NOMO-1 treated with dmso at 0.1 percent for 144 hours (cell line): Measurements from ENCODE around the gene IL37.

Experiments
- DNase-seq: peaks from one replicate; lab custom pipeline; 2025; ENCODE audit not compliant: unreplicated experiment; lab: John Stamatoyannopoulos, UW

The IL37 gene

DNA sequence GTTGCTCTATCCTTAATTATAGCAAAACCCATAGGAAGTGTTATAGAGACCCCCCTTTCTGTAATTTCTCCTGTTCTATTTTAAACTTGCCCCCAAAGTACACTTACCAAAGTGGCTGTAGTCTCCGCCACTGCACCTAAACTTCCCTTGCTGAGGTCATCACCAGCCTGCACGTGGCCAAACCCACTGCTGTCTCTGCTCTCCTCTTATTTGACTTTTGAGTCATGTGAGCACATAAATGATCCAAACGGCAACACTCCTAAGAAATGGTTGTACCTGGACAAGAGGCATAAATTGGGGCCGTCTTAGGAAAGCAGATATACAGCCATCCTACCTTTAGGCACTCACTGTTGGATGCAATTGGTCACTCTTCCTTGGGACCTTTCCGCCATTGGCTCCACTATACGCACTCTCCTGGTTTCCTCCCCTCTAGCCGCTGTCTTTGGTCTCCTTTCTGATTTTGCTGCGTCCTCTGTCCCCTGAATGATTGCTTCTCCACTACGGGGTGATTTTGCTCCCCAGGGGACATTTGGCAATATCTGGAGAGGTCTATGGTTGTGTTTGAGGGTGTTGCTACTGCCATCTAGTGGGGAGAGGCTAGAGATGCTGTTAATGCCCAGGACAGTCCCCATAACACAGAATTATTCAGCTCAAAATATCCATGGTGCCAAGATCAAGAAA lies 47.6 kb downstream of the IL37 start:
- peak; percentile 28 for DNase-seq

DNA sequence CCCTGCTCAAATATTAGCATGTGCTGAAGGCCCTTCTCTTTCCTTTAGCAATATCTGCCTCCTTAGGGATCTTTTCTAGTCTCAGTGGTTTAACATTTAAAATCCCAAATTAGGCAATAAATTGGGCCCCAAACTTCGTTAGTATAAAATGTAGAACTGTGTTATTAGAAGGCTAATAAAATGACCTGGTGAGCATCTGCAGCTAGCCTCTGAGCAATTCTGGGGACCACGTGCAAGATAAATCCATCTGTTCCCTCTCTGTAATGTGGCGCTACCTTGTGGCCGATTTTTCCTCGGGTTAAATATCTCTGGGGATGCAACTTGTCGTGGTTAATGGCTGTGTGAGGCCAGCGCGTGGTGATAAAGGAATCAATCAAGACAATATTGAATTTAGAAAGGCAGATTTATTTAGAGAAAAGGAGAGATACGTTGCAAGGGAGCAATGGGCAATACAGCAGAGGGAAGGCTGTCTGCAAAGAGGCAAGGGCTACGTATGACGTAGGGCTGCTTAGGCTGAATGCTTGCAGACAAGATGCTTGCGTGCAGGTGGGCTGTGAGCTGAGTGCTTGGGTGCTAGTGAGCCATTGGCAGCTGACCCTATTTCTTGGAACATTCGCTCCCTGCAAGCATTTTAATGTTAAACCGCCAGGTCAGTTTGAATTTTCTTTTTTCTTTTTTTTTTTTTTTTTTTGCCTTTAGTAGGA lies 48.3 kb downstream of the IL37 start:
- DNase-seq, result no peak

DNA sequence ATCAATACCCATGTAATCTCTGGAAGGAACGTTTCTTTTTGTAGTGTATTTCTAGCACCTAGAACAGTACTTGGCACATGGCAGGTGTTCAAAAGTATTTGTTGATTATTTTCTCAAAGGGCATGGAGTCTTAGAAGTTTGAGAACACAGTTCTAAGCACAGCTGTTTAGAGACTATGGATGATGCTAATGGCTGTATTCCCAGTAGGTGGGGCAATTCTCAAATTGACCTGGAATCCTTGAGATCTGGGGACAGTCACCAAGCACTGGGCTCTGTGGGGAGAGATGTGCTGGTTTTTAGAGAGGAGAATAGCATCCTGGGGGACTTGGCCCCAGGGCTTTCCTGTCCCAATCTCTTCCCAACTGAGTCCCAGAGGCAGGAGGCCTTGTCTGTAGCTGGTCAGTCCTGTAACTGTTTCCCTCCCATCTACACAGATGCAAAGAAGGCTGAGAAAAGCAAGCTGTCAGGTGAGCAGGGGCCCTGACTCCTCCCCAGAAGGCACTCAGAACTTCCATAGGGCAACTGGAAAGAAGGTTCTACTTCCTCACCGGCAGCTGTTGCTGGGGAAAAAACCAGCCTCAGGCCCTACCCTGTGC lies 49.4 kb downstream of the IL37 start:
- DNase-seq, result no peak

DNA sequence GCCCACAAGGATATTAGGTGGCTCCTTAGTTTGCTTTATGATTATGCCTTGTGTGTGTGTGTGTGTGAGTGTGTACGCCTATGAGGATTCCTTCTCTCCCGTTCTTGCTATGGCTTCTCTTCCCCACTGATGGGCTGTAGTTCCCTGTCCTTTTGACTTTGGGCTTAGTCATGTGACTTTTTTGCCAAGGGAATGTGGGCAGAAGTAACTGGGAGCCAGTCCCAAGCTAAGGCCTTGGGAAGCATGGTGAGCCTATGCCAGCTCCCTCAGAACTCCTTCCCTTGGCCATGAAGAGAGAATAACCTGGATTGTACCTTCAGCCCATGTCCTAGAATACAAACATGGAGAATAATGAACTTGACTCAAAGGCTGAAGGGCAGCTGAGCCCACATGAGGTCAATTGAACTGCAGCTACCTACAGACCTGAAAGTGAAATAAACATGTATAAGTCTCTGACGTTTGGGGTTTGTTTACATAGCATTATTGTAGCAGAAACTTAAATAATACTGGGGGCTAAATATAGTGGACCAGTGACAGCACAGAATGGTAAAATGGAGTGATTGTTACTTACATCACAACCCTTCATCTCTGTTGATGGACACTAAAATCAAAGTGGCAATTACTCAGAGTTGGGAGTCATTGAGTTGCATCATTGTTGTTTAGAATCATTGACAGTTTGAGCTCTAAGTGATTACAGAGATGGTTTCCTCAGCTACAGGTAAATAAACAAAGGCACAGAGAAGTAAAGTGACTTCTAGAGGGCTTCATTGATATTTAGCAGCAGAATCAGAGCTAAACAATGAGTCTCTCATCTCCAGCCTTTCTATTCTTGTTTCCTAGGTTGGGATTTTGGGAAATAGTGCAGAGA lies 51.6 kb downstream of the IL37 start:
- no peak for DNase-seq

DNA sequence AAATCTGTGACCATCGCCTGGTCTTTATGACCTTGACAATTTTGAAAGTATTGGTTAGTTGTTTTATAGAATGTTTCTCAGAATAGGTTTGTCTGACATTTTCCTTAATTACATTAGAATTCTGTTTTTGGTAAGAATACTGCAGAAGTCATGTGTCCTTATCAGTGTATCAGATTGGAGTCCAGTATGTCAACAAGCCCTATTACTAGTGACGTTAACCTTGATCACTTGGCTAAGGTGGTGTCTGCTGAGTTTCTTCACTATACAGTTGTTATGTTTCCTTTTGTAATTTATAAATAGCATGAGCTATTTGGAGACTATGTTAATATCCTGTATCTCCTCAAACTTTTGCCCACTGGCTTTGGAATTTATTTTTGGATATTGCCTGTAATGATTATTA lies 56.1 kb downstream of the IL37 start:
- no peak for DNase-seq
